ENCODE measurements around the gene COASY. TPM values are rescaled to one million over a fixed set of nuclear protein-coding genes. Genes with fewer than 3 reads are reported as not detected.
A peak's percentile ranks its signal among the peaks of the same experiment; 100 is the strongest.

COASY gene
- total RNA-seq, 3 donors from 2014 or later (not counting 1 experiment from before 2014, with no cell fraction given): 61.1 to 67.8 (median 62.3) TPM

DNA sequence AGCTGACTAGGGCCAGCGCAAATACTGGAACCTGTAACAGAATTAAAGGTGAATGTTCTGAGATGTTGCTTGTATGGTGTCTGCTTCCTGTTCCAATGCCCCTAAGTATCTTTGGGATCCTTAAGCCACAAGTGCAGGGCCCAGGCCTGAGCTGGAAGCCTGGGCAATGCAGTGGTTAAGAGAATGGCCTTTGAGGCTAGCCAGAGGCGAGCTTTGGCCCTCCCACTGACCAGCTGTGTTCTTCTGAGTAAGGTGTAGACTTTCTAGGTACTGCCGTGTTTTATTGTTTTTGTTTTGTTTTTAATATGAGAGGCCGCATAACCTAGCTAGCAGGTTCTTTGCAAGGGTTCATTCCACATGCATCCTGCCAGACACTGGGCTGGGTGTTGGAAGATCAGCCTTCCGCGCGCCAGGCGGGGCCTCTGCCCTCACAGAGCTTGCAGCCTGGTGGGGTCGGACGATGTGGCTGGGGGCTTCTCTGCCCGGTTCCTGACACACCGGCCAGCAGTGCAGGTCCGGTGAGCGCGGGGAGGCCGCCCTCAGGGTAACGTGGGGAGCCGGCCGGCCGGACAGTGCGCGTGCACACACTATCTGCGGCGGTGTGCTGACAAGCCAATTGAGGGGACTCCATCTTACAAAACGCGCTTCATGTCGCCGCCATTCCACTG is 4.4 kb downstream of the COASY start:
- H3K9me3 ChIP-seq (ENCODE audit: control insufficient read depth, insufficient read depth, low read length): no peaks in the 10 kb centered on the region
- no peaks in the 10 kb centered on the region for H3K27me3 ChIP-seq (ENCODE audit: control insufficient read depth, insufficient read depth, low read length)
- peaks cover 56% of the 10 kb centered on the region for H3K4me1 ChIP-seq (ENCODE audit: control insufficient read depth, insufficient read depth, low read length)
- H3K4me1 Mint-ChIP-seq: peaks cover 45 to 47% of the 10 kb centered on the region in 2 donors
- DNase-seq (no peak), ATAC-seq (no peak)
- H3K36me3 Mint-ChIP-seq: no peaks in the 10 kb centered on the region
- H3K4me3 Mint-ChIP-seq: peak overlapping the region; percentile 92
- TF ChIP-seq, protein P1, sequence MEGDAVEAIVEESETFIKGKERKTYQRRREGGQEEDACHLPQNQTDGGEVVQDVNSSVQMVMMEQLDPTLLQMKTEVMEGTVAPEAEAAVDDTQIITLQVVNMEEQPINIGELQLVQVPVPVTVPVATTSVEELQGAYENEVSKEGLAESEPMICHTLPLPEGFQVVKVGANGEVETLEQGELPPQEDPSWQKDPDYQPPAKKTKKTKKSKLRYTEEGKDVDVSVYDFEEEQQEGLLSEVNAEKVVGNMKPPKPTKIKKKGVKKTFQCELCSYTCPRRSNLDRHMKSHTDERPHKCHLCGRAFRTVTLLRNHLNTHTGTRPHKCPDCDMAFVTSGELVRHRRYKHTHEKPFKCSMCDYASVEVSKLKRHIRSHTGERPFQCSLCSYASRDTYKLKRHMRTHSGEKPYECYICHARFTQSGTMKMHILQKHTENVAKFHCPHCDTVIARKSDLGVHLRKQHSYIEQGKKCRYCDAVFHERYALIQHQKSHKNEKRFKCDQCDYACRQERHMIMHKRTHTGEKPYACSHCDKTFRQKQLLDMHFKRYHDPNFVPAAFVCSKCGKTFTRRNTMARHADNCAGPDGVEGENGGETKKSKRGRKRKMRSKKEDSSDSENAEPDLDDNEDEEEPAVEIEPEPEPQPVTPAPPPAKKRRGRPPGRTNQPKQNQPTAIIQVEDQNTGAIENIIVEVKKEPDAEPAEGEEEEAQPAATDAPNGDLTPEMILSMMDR (IDR thresholded peaks at IDR 0.05): no peak
- intact Hi-C loops (cut with micrococcal nuclease): loop anchor here (5.0 kb wide), 1 partner anchor 41 kb away; the partner anchor contains the start of genes RETREG3 and TUBG1
- no peaks in the 10 kb centered on the region for H3K9me3 Mint-ChIP-seq
- H3K36me3 ChIP-seq (ENCODE audit: control insufficient read depth, insufficient read depth, low read length): peaks cover 47% of the 10 kb centered on the region
- H3K27me3 Mint-ChIP-seq (ENCODE audit: low read depth in 2 of 2): no peaks in the 10 kb centered on the region
- peak overlapping the region; percentile 79 for H3K4me3 ChIP-seq (ENCODE audit: low read length)
- H3K27ac ChIP-seq (ENCODE audit: low read length): peak overlapping the region; percentile 77
- 59% methylated on average over 28 of the region's 28 CpGs for WGBS (ENCODE audit: insufficient coverage)
- peak overlapping the region; percentile 85 to 96 for H3K27ac Mint-ChIP-seq

- Histone ChIP-seq H3K27me3 (ENCODE audit: control insufficient read depth, insufficient read depth, low read length) (no peaks in the 10 kb centered on the region), H3K36me3 (ENCODE audit: control insufficient read depth, insufficient read depth, low read length) (peaks cover 53% of the 10 kb centered on the region), H3K4me1 (ENCODE audit: control insufficient read depth, insufficient read depth, low read length) (peaks cover 50% of the 10 kb centered on the region), H3K4me3 (ENCODE audit: low read length) (peak within 1 kb of the TSS; percentile 79), H3K9me3 (ENCODE audit: control insufficient read depth, insufficient read depth, low read length) (no peaks in the 10 kb centered on the region), H3K27ac (ENCODE audit: low read length) (peak within 1 kb of the TSS; percentile 77)
- H3K27ac Mint-ChIP-seq: peak within 1 kb of the TSS; percentile 85 to 96
- no peaks in the 10 kb centered on the region for H3K36me3 Mint-ChIP-seq
- DNase-seq (peak; percentile 94 to 97), ATAC-seq (peak; percentile 74 to 85 (median 79))
- H3K4me3 Mint-ChIP-seq: peak within 1 kb of the TSS; percentile 92
- under 1% methylated on average over 72 of the region's 72 CpGs for WGBS (ENCODE audit: insufficient coverage)
- H3K9me3 Mint-ChIP-seq: no peaks in the 10 kb centered on the region
- intact Hi-C loops (cut with micrococcal nuclease): loop anchor here (5.0 kb wide), 1 partner anchor 40 kb away; the partner anchor contains the start of genes RETREG3 and TUBG1
- no peaks in the 10 kb centered on the region for H3K27me3 Mint-ChIP-seq (ENCODE audit: low read depth in 2 of 2)
- TF ChIP-seq, protein P1 (IDR thresholded peaks at IDR 0.05): no peak
- H3K4me1 Mint-ChIP-seq: peaks cover 40 to 43% of the 10 kb centered on the region in 2 donors
Observed at GRCh38 chr17:42566883-42567573, 5.1 kb downstream of the COASY start, which contains the start of gene MLX. Gene MLX, plus strand, starts transcription at chr17:42567100. Its CDS starts 25 bp downstream, at chr17:42567125.

- TF ChIP-seq, protein P1 (IDR thresholded peaks at IDR 0.05): no peak
- H3K27ac ChIP-seq (ENCODE audit: low read length): no peak overlapping the region
- H3K9me3 ChIP-seq (ENCODE audit: control insufficient read depth, insufficient read depth, low read length): no peaks in the 10 kb centered on the region
- DNase-seq: no peak
- peaks cover 7% of the 10 kb centered on the region for H3K36me3 Mint-ChIP-seq
- H3K36me3 ChIP-seq (ENCODE audit: control insufficient read depth, insufficient read depth, low read length): peaks cover 68% of the 10 kb centered on the region
- H3K27me3 Mint-ChIP-seq (ENCODE audit: low read depth in 2 of 2): no peaks in the 10 kb centered on the region
- H3K4me1 Mint-ChIP-seq: peaks cover 34 to 35% of the 10 kb centered on the region in 2 donors
- ATAC-seq: no peak
- H3K9me3 Mint-ChIP-seq: no peaks in the 10 kb centered on the region
- peak overlapping the region; percentile 33 to 85 for H3K27ac Mint-ChIP-seq
- H3K4me3 Mint-ChIP-seq: peak overlapping the region; percentile 92
- peaks cover 35% of the 10 kb centered on the region for H3K4me1 ChIP-seq (ENCODE audit: control insufficient read depth, insufficient read depth, low read length)
- WGBS (ENCODE audit: insufficient coverage): 92% methylated on average over 14 of the region's 14 CpGs
- intact Hi-C loops (cut with micrococcal nuclease): loop anchor here (5.0 kb wide), 1 partner anchor 39 kb away; the partner anchor contains the start of genes RETREG3 and TUBG1
- H3K27me3 ChIP-seq (ENCODE audit: control insufficient read depth, insufficient read depth, low read length): no peaks in the 10 kb centered on the region
- no peak overlapping the region for H3K4me3 ChIP-seq (ENCODE audit: low read length)
Observed at GRCh38 chr17:42568341-42569111, 6.6 kb downstream of the COASY start.

All from natural killer cell (primary cell).